ENCODE measurements around the gene TRPC6.
"Not testable (repeated sequence)": the region's sequence is repeated elsewhere in the genome, so short reads cannot be mapped to it uniquely, and the experiment has no call there.

The TRPC6 gene

DNA sequence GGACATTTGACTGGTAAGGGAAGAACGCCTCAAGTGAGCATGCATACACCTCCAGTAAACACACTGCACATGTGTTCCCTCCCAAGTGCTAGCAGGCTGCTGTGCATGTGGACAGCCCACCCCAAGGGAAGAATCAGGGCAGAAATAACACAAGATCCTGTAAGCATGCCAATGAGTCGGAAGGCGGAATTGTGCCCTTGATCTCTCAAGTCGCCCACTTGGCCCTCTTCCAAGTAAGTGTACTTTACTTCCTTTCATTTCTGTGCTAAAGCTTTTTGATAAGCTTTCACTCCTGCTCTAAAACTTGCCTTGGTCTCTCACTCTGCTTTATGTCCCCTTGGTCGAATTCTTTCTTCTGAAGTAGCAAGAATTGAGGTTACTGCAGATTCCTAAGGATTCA lies 139.6 kb downstream of the TRPC6 start:
- H3K4me3 ChIP-seq (ENCODE audit: low read length) = no peak overlapping the region
- no peaks in the 10 kb centered on the region for H3K4me1 ChIP-seq (ENCODE audit: control insufficient read depth, insufficient read depth, low read length)
- no peak overlapping the region for H3K9ac ChIP-seq (ENCODE audit: low read length)
- H3K27me3 ChIP-seq (ENCODE audit: control insufficient read depth, insufficient read depth, low read length) = no peaks in the 10 kb centered on the region
- no peak overlapping the region for H3K27ac ChIP-seq (ENCODE audit: low read depth, low read length)
- no peaks in the 10 kb centered on the region for H3K36me3 ChIP-seq (ENCODE audit: control insufficient read depth, insufficient read depth, low read length)

DNA sequence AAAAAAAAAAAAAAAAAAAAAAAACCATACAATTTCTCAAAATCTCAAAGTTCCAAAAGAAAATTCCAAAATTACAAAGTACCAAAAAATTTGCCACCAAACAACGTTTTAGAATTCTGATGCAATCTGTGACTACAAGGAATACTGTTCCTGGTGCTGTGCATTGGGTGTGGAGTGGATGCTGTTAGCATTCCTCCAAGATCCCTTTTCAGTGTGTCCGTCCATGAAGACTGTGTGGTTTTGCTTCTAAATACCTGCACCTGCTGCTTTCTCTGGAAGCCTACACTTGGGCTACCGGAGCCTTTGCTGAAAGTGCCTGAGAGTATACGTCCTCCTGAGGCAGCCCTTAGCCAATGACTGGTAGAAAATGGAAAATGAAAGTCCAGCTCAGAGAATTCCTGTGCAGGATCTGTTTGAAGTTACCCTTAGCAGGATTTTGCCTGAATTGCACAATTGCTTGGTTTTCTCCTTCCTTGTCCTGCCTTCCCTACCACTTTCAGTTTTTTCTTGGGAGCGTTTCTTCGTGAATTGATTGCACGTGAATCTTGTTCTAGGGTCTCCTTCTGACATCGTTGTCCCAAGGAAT lies 140.8 kb downstream of the TRPC6 start:
- H3K27ac ChIP-seq (ENCODE audit: low read depth, low read length) = no peak overlapping the region
- no peaks in the 10 kb centered on the region for H3K36me3 ChIP-seq (ENCODE audit: control insufficient read depth, insufficient read depth, low read length)
- H3K9ac ChIP-seq (ENCODE audit: low read length) = no peak overlapping the region
- H3K4me3 ChIP-seq (ENCODE audit: low read length) = no peak overlapping the region
- H3K4me1 ChIP-seq (ENCODE audit: control insufficient read depth, insufficient read depth, low read length) = no peaks in the 10 kb centered on the region
- H3K27me3 ChIP-seq (ENCODE audit: control insufficient read depth, insufficient read depth, low read length) = no peaks in the 10 kb centered on the region

DNA sequence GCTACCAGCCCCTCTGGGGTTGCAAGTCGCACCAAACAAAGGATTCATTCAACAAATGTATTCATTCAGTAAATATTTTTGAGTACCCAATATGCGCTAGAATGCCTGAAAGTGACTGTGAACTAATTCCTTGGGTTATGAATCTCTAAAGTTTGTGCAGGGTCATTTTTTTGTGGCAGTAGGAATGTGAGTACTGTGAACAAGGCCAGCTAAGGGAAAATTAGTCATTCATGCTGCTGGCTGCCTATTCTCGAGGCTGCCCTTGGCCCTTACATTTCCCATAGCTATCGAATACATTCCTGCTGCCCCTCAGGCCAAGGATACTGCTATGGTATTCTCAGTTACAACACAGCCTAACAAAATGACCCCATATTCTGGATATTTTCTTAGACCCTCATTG lies 141.6 kb downstream of the TRPC6 start:
- Histone ChIP-seq H3K36me3 (ENCODE audit: control insufficient read depth, insufficient read depth, low read length) (no peaks in the 10 kb centered on the region), H3K9ac (ENCODE audit: low read length) (no peak overlapping the region), H3K4me1 (ENCODE audit: control insufficient read depth, insufficient read depth, low read length) (no peaks in the 10 kb centered on the region), H3K27ac (ENCODE audit: low read depth, low read length) (no peak overlapping the region), H3K27me3 (ENCODE audit: control insufficient read depth, insufficient read depth, low read length) (no peaks in the 10 kb centered on the region), H3K4me3 (ENCODE audit: low read length) (no peak overlapping the region)

DNA sequence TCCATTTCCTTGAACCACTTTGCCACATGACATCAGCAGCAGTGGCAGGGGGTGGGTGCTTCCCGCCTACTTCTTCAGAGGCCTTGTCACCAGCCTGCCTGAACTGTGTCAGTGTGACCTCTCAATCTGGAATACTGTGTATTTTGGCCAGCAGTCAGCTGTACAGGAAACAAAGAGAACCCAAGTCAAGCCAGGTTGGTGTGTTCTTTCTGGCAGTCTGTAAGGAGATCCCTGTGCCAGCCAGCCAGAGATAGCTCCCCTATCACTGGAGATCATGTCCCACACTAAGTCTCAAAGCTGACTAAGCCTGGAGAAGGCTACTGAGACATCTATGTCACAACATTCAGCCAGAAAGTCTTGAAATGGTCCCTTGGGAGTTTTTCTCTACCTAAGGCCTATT lies 142.1 kb downstream of the TRPC6 start:
- H3K9ac ChIP-seq (ENCODE audit: low read length) = no peak overlapping the region
- no peak overlapping the region for H3K4me3 ChIP-seq (ENCODE audit: low read length)
- H3K36me3 ChIP-seq (ENCODE audit: control insufficient read depth, insufficient read depth, low read length) = no peaks in the 10 kb centered on the region
- H3K4me1 ChIP-seq (ENCODE audit: control insufficient read depth, insufficient read depth, low read length) = no peaks in the 10 kb centered on the region
- no peak overlapping the region for H3K27ac ChIP-seq (ENCODE audit: low read depth, low read length)
- H3K27me3 ChIP-seq (ENCODE audit: control insufficient read depth, insufficient read depth, low read length) = no peaks in the 10 kb centered on the region

DNA sequence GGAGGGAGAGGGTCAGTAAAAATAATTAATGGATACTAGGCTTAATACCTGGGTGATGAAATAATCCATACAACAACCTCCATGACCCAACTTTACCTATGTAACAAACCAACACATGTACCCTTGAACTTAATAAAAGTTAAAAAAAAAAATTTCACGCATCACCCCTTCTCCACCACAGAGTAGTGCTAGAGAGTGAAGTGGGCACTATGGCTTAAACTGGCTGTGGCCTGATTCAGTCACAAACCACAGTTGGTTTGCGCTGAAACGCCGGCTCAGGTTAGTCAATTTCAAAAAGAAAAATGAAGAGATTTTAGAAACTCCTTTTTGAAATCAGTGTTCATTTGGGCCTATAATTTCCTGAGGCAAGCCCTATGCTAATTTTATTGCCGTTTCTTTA lies 144.3 kb downstream of the TRPC6 start:
- Histone ChIP-seq H3K27me3 (ENCODE audit: control insufficient read depth, insufficient read depth, low read length) (no peaks in the 10 kb centered on the region), H3K27ac (ENCODE audit: low read depth, low read length) (no peak overlapping the region), H3K9ac (ENCODE audit: low read length) (no peak overlapping the region), H3K4me1 (ENCODE audit: control insufficient read depth, insufficient read depth, low read length) (peaks cover 6% of the 10 kb centered on the region), H3K36me3 (ENCODE audit: control insufficient read depth, insufficient read depth, low read length) (no peaks in the 10 kb centered on the region), H3K4me3 (ENCODE audit: low read length) (no peak overlapping the region)

DNA sequence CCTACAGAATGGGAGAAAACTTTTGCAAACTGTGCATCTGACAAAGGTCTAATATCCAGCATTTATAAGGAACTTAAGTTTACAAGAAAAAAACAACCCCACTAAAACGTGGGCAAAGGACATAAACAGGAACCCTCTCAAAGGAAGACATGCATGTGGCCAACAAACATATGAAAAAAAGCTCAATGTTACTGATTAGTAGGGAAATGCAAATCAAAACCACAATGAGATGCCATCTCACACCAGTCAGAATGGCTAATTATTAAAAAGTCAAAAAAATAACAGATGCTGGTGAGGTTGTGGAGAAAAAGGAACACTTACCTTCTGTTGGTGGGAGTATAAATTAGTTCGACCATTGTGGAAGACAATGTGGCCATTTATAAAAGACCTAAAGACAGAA lies 145.1 kb downstream of the TRPC6 start:
- H3K4me3 ChIP-seq (ENCODE audit: low read length); H3K27ac ChIP-seq (ENCODE audit: low read depth, low read length); H3K4me1 ChIP-seq (ENCODE audit: control insufficient read depth, insufficient read depth, low read length); H3K36me3 ChIP-seq (ENCODE audit: control insufficient read depth, insufficient read depth, low read length); H3K27me3 ChIP-seq (ENCODE audit: control insufficient read depth, insufficient read depth, low read length); H3K9ac ChIP-seq (ENCODE audit: low read length): not testable (repeated sequence)

DNA sequence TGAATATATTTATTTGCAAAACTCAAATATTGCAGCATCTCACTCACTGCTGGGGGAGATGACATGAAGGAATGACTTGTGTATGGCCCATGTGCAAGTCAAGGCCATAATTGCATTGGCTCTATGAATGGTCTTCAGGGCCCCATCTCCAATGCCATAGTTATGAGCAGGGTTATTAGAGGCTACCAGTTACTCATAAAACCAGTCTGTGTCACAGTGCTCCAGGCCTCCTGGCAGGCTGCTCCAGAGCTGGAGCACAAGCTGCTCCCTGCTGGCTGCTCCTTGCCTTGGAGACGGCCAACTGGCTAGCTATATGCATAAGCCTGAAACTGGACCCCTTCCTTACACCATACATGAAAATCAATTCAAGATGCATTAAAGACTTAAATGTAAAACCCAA lies 145.7 kb downstream of the TRPC6 start:
- Histone ChIP-seq H3K4me1 (ENCODE audit: control insufficient read depth, insufficient read depth, low read length) (peaks cover 6% of the 10 kb centered on the region), H3K9ac (ENCODE audit: low read length) (no peak overlapping the region), H3K27me3 (ENCODE audit: control insufficient read depth, insufficient read depth, low read length) (no peaks in the 10 kb centered on the region), H3K36me3 (ENCODE audit: control insufficient read depth, insufficient read depth, low read length) (no peaks in the 10 kb centered on the region), H3K4me3 (ENCODE audit: low read length) (no peak overlapping the region), H3K27ac (ENCODE audit: low read depth, low read length) (no peak overlapping the region)

DNA sequence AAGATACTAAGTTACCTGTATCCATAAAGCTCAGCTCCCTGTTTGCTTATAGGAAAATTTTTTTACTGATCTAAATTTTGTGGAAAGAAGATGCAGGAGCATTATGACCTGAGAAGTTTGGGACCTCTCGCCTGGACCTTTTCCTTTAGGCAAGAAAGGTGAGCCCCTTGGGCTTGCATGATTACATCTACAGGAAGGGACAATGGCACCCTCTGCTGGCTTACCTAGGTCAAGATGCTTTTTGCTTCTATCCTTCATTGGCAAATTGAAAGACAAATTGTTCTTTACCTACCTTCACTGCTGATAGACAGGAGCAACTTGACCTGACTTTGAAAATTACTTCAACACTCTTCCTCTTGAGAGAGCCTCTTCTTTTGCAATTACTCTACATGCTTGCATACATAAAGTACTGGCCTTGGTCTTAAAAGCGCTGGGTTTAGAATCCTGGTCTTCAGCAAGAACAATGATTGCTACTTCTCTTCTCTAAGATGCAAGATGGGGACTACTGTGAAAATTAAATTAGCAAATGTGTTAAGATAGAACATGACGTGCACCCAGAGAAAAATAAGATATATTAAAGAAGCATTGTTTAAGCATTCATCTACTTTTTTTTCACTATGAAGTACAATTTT lies 147.2 kb downstream of the TRPC6 start:
- Histone ChIP-seq H3K27ac (ENCODE audit: low read depth, low read length) (no peak overlapping the region), H3K4me3 (ENCODE audit: low read length) (no peak overlapping the region)

DNA sequence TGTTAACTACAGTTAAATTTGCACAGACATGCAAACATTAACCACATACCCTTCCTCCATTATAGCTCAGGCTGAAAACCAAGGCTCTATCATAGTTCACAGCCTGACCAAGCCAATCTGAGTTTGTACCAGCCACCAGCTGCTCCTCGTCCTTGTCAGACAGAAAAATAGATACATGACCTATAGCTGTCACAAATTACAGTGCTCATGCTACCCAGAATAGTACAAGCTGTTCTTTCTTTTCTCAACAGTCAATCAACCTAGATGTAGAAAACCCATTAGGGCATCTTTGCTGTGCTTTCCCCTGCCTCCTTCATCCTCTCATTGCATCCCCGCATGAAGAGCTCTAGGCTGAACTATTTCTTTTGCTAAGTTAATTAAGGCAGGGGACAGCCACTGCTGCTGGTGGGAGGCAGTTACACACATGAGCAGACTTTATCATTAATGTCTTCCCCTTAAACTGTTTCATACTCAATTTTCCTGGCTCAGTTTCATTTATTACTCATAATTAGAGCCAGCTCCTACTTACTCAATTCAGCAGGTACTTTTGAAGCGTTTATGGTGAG lies 148.3 kb downstream of the TRPC6 start:
- peaks cover 7% of the 10 kb centered on the region for H3K4me1 ChIP-seq (ENCODE audit: control insufficient read depth, insufficient read depth, low read length)
- no peak overlapping the region for H3K9ac ChIP-seq (ENCODE audit: low read length)
- no peak overlapping the region for H3K4me3 ChIP-seq (ENCODE audit: low read length)
- H3K27me3 ChIP-seq (ENCODE audit: control insufficient read depth, insufficient read depth, low read length) = no peaks in the 10 kb centered on the region
- H3K27ac ChIP-seq (ENCODE audit: low read depth, low read length) = no peak overlapping the region
- H3K36me3 ChIP-seq (ENCODE audit: control insufficient read depth, insufficient read depth, low read length) = no peaks in the 10 kb centered on the region

More for the DNA sequence above, 147.2 kb downstream of the TRPC6 start:
- H3K36me3 ChIP-seq (ENCODE audit: control insufficient read depth, insufficient read depth, low read length) = no peaks in the 10 kb centered on the region
- H3K9ac ChIP-seq (ENCODE audit: low read length) = no peak overlapping the region
- H3K4me1 ChIP-seq (ENCODE audit: control insufficient read depth, insufficient read depth, low read length) = peaks cover 6% of the 10 kb centered on the region
- H3K27me3 ChIP-seq (ENCODE audit: control insufficient read depth, insufficient read depth, low read length) = no peaks in the 10 kb centered on the region

DNA sequence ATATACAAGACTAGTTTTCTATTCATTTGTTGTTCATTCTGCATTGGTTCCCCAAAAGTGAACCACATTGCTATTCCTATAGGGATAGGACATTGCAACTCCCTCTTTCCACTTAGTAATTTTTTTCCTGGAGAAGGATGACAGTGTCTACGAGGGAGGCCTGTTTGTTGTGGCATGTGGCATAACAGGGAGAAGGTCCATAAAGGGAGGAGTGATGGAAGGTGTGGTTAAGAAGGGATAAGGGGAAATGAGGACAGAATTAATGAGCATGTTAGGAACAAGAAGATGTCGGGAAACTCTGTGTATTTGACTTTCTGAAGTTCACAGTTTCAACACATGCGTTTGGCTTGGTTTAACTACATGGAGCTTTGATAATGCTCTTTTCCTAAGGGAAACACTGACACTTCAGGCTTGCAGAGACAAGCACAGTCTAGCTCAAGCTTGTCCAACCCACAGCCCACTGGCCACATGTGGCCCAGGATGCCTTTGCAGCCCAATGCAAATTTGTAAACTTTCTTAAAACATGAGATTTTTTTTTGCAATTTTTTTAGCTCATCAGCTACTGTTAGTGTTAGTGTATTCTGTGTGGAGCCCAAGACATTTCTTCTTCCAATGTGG lies 149.7 kb downstream of the TRPC6 start:
- H3K4me1 ChIP-seq (ENCODE audit: control insufficient read depth, insufficient read depth, low read length) = peaks cover 18% of the 10 kb centered on the region
- no peaks in the 10 kb centered on the region for H3K27me3 ChIP-seq (ENCODE audit: control insufficient read depth, insufficient read depth, low read length)
- H3K4me3 ChIP-seq (ENCODE audit: low read length) = no peak overlapping the region
- no peaks in the 10 kb centered on the region for H3K36me3 ChIP-seq (ENCODE audit: control insufficient read depth, insufficient read depth, low read length)
- H3K9ac ChIP-seq (ENCODE audit: low read length) = no peak overlapping the region
- H3K27ac ChIP-seq (ENCODE audit: low read depth, low read length) = no peak overlapping the region

DNA sequence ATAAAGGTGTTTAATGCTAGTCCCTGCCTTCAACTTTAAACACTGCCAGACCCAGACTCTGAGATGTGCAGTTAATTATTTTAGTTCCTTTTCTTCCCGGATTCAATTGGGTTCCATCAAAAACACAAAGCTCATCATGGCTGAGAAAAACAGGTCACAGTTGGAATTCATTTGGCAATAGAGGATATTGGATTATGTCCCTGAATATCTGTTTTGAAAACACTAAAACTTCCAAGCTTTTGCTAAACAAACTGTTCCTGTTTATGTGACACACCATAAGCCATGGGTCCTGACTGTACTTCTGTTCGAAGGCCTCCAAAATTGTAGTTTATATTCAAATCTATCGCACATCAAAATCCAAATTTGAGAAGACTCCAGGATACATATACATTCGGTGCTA lies 150.7 kb downstream of the TRPC6 start:
- Histone ChIP-seq H3K36me3 (ENCODE audit: control insufficient read depth, insufficient read depth, low read length) (no peaks in the 10 kb centered on the region), H3K4me3 (ENCODE audit: low read length) (no peak overlapping the region), H3K9ac (ENCODE audit: low read length) (no peak overlapping the region), H3K27ac (ENCODE audit: low read depth, low read length) (no peak overlapping the region), H3K4me1 (ENCODE audit: control insufficient read depth, insufficient read depth, low read length) (peaks cover 18% of the 10 kb centered on the region), H3K27me3 (ENCODE audit: control insufficient read depth, insufficient read depth, low read length) (no peaks in the 10 kb centered on the region)

DNA sequence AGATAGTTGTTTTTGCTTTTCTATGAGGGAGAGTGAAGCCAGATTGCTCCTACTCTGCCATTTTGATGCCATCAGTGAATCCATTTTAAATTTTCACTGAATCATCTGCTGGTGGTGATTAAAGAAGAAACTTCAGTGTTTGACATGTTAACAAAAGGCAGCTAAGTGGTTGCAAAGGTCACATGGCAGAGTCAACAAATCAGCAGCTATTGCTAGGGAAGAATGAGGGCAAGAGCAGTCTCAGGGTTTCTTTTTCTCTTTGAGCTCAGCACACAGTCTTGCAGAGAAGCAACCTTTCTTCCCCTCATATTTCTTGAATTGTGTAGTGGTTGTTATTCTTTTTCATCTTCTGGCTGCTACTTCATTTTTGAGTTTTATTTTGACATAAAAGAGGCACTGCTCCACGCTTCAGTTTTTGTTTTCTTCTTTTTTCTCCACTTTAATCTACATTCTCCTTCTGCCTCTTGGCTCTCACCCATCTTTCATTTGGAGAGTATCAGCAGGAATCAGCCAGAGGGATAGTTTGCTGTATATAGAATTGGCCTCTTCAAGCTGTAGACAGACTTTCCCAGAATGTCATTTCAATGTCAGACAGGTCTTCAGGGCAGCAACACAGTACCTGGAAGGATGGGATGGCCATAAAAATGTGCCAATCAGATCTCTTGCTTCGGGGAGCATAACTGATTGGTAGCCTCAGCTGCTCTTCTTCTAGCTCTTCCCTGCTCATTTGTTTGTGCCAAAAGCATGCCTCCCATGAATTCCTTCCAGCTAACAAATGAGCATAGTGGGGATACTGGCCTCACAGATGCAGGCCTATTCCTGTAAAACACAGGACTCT lies 153.9 kb downstream of the TRPC6 start:
- Histone ChIP-seq H3K27me3 (ENCODE audit: control insufficient read depth, insufficient read depth, low read length) (no peaks in the 10 kb centered on the region), H3K4me3 (ENCODE audit: low read length) (no peak overlapping the region), H3K9ac (ENCODE audit: low read length) (no peak overlapping the region), H3K27ac (ENCODE audit: low read depth, low read length) (peak overlapping the region; percentile 25), H3K36me3 (ENCODE audit: control insufficient read depth, insufficient read depth, low read length) (no peaks in the 10 kb centered on the region), H3K4me1 (ENCODE audit: control insufficient read depth, insufficient read depth, low read length) (peaks cover 12% of the 10 kb centered on the region)

Measured in rectal smooth muscle tissue (tissue), 1 donor.